ENCODE data around the gene MLXIP. TPM values are rescaled to one million over a fixed set of nuclear protein-coding genes. Genes with fewer than 3 reads are reported as not detected.

The MLXIP gene
- total and polyA plus RNA-seq, 2 of the 8 experiments (the other 6 are each of a cell fraction or from before 2014, with no cell fraction given) = 5.5 to 40.5 TPM

- TF ChIP-seq CHD7 (IDR thresholded peaks at IDR 0.05; ENCODE audit: insufficient replicate concordance, low read length) (no peak), KDM4A (IDR thresholded peaks at IDR 0.05; ENCODE audit: low read depth, low read length, severe bottlenecking) (no peak), TBP (IDR thresholded peaks at IDR 0.05; ENCODE audit: low read depth, low read length) (no peak), E2F6 (IDR thresholded peaks at IDR 0.05) (no peak), JUN (IDR thresholded peaks at IDR 0.05; ENCODE audit: low read depth, low read length) (no peak)
Observed at GRCh38 chr12:122061253-122061652, 17.3 kb upstream of the MLXIP start (continued).
